Keratinocyte (primary cell): Measurements from ENCODE around the gene ETV1.

Source experiments
- CTCF ChIP-seq, 3 experiments: IDR thresholded peaks in 1 of 3; conservative IDR thresholded peaks in 1 of 3; optimal IDR thresholded peaks in 1 of 3; 2 replicates in 2 of 3; 3 replicates in 1 of 3; pipeline versions ENCODE3 to v1.5.1; 2011; ENCODE audit warnings: low read length in 3 of 3, mild to moderate bottlenecking in 3 of 3, moderate library complexity in 2 of 3, control low read depth in 1 of 3, inconsistent platforms in 1 of 3; ENCODE audit not compliant: insufficient read depth in 2 of 3; ENCODE audit errors: extremely low read depth in 1 of 3
- EZH2 ChIP-seq: IDR thresholded peaks from one replicate; pipeline ENCODE4 v1.6.1; 2012; ENCODE audit warnings: inconsistent platforms, mild to moderate bottlenecking, low read length, moderate library complexity

DNA sequence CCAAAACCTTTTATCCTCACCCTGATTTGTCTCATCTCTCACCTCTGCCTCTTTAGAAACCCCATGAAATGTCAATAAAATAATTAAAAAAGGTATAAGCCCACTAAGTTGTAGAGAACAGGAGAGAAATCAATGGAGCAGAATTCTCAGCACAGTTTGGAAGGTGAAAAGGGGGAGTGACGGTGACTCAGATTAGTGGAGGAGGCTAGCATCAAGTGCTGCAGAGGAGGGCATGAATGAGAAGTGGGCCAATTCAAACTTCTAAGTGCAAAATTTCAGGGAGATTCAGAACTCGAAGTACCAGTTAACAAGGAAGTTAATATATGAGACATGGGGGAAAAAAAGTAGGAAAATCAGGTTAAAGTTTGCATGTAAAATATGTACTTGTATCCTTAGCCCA is 34.9 kb upstream of the ETV1 start:
- TF ChIP-seq CTCF (optimal IDR thresholded peaks at IDR 0.05 in 1 of 3, IDR thresholded peaks at IDR 0.05 in 1 of 3, conservative IDR thresholded peaks at IDR 0.05 in 1 of 3; ENCODE audit: extremely low read depth in 1 of 3, insufficient read depth in 2 of 3, low read length in 3 of 3) (no peak), EZH2 (no peak)
